Raji (cell line): ENCODE results near the gene MSRB2.

ENCODE experiments used
- POLR2A ChIP-seq: IDR thresholded peaks from 2 replicates; pipeline ENCODE4 v1.6.1; 2011; ENCODE audit warnings: low read depth, low read length, control low read depth; ENCODE audit not compliant: insufficient read depth

The MSRB2 gene

GRCh38 chr10:23067939-23068775 is 27.2 kb upstream of the MSRB2 start:
- no peak for TF ChIP-seq POLR2A

- TF ChIP-seq POLR2A: no peak
Observed at GRCh38 chr10:23069019-23069815, 26.2 kb upstream of the MSRB2 start.

- no peak for TF ChIP-seq POLR2A
Observed at GRCh38 chr10:23070913-23071218, 24.5 kb upstream of the MSRB2 start.

GRCh38 chr10:23073527-23073926 is 21.9 kb upstream of the MSRB2 start:
- TF ChIP-seq POLR2A: no peak

GRCh38 chr10:23075672-23076071 is 19.7 kb upstream of the MSRB2 start:
- TF ChIP-seq POLR2A: no peak

GRCh38 chr10:23078114-23078513 is 17.3 kb upstream of the MSRB2 start:
- TF ChIP-seq POLR2A: no peak

- TF ChIP-seq POLR2A: no peak
Observed at GRCh38 chr10:23079700-23080099, 15.7 kb upstream of the MSRB2 start.

GRCh38 chr10:23080262-23080661 is 15.1 kb upstream of the MSRB2 start:
- TF ChIP-seq POLR2A: no peak

- no peak for TF ChIP-seq POLR2A
Observed at GRCh38 chr10:23081221-23081750, 14.1 kb upstream of the MSRB2 start.

- no peak for TF ChIP-seq POLR2A
Observed at GRCh38 chr10:23081891-23082290, 13.5 kb upstream of the MSRB2 start.

- no peak for TF ChIP-seq POLR2A
Observed at GRCh38 chr10:23088609-23089008, 6.8 kb upstream of the MSRB2 start.

- TF ChIP-seq POLR2A: no peak
Observed at GRCh38 chr10:23094786-23095403, 484 bp upstream of the MSRB2 start.

- no peak for TF ChIP-seq POLR2A
Observed at GRCh38 chr10:23095966-23096801, 805 bp downstream of the MSRB2 start.

GRCh38 chr10:23096802-23097549 is 1.6 kb downstream of the MSRB2 start:
- TF ChIP-seq POLR2A: no peak
